GM19239 (cell line): ENCODE results near the gene TCF12.

Experiments
- DNase-seq: peaks from one replicate; pipeline ENCODE4 v3.0.0; 2011; ENCODE audit warnings: low spot score; ENCODE audit not compliant: insufficient read length
- FAIRE-seq: peaks from 2 replicates; lab custom pipeline; 2011; peaks lifted over from hg19 to GRCh38; lab: Jason Lieb, UNC

TCF12 gene

GRCh38 chr15:57037548-57037947 lies 119.1 kb downstream of the TCF12 start:
- FAIRE-seq = peak; percentile 44
- DNase-seq = no peak

DNA sequence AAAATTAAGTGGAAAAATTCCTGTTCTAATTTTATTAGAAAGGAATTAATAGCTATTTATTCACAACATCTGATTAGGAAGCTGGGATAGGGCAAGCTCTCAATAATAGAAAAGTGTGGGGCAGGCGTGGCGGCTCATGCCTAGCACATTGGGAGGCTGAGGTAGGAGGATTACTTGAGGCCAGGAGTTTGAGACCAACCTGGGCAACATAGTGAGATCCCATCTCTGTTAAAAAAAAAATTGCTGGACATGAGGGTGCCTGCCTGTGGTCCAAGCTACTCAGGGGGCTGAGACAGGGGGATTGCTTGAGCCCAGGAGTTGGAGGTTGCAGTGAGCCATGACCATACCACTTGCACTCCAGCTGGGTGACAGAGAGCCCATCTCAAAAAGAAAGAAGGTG lies 119.6 kb downstream of the TCF12 start:
- DNase-seq = no peak
- FAIRE-seq = no peak

DNA sequence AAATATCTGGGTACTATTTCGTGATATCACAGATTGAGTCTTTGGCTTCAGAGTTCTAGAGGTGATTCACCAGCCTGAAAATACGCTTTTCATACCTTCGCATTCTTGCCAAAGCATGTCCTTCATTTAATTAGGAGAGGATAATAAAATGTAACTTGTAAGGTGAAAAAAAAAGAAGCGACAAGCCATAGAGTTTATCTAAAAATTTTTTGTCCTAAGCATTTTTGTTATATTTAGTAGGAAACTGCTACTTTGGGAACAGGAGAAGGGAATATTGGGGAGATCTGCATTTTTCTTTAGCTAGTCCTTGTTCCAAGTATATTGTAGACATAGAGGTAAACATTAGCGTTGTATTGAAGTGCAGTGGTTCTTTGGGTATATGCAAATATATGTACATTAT lies 120.1 kb downstream of the TCF12 start:
- FAIRE-seq (no peak), DNase-seq (no peak)

- DNase-seq (no peak), FAIRE-seq (no peak)
Observed at GRCh38 chr15:57041416-57041815, 123.0 kb downstream of the TCF12 start.

DNA sequence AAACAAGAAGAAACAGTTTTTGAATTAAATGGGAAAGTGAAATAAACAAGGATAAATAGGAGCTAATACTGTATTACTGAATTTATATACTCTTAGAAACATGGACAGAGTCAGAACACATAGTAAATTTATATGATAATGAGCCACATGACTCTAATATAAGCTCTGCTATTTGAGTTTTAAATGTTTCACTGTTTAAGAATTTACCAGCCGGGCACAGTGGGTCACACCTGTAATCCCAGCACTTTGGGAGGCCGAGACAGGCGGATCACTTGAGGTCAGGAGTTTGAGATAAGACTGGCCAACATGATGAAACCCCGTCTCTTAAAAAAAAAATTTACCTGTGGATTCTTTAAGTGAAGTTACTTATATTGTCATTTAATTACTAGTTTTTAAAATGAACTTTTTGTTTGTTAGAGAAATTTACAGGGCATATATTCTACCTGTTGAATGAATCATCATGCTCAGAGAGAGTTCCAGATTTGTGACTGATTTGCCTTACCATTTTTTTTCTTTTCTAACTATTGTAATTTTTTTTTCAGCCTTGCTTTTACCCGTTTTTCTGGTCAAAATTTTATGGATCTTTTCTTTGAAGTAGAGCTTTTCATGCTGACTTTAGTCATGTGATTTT lies 125.7 kb downstream of the TCF12 start:
- FAIRE-seq (no peak), DNase-seq (no peak)

DNA sequence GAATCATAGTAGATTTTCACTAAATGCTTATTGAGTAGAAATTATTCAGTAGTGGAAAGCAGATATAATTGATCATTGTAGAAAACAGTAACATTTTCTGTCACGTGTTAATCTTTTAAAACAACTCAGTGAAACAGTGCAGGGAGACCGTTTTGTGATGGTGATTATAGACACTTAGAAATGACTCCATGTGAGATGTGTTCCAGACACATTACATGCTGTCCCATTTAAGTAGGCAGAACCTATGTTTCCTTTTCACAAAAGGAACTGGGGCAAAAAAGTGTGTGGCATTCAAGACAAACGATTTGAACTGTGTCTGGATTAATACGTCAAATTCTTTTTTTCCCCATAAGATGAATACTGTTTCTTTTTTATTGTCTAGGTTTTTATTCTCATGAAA lies 126.5 kb downstream of the TCF12 start:
- FAIRE-seq = no peak
- no peak for DNase-seq

GRCh38 chr15:57045741-57046382 lies 127.4 kb downstream of the TCF12 start:
- FAIRE-seq = peak; percentile 86
- DNase-seq = no peak

- DNase-seq (no peak), FAIRE-seq (no peak)
Observed at GRCh38 chr15:57048930-57049549, 130.6 kb downstream of the TCF12 start.

GRCh38 chr15:57053470-57053869 lies 135.0 kb downstream of the TCF12 start:
- FAIRE-seq = no peak

GRCh38 chr15:57054204-57054750 lies 135.8 kb downstream of the TCF12 start:
- FAIRE-seq = no peak
- DNase-seq = no peak

More at GRCh38 chr15:57053470-57053869, 135.0 kb downstream of the TCF12 start:
- no peak for DNase-seq

DNA sequence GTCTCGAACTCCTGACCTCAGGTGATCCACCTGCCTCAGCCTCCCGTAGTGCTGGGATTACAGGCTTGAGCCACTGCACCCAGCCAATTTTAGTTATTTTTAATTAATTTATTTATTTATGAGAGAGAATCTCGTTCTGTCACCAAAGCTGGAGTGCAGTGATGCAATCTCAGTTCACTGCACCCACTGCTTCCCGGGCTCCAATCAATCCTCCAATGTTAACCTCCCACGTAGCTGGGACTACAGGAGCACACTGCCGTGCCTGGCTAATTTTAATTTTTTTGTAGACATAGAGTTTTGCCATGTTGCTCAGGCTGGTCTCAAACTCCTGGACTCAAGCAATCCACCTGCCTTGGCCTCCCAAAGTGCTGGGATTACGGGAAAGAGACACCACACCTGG lies 137.9 kb downstream of the TCF12 start:
- DNase-seq (no peak), FAIRE-seq (no peak)

DNA sequence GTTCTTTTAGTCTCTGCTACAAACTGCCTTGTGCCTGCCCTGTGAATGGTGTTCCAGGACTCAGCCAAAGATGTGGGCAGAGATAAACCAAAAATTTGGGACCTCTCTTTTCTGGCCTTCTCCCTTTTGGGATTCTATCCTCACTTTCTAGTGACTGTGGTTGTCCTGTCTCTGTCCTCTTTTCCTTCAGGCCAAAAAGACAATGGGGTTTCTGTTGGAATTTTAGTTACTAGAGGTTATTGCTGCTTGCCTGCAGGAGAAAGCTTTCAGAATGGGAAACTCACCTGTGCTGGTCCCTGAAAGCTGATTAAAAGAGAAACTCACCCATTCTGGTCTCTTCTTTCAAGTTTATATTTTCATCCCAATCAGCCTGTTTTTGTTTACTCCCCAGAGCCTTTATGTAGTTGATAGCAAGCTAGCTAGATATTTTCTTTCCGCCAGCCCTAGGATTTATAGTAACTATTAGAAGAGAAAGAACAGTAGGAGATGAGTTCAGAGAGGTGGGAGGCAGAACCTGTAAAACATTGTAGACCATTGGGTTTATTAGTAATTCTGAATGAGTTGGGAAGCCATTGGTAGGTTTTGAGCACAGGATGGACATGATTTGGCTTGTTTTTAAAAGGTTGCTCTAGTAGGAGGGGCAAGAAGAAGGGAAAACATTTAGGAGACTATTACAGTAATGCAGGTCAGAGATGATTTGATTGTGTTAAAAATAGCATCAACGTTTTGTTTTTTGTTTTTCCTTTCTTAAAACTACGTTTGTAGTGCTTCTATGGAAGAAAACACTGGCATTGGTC lies 138.9 kb downstream of the TCF12 start:
- FAIRE-seq (peak; percentile 76), DNase-seq (no peak)

DNA sequence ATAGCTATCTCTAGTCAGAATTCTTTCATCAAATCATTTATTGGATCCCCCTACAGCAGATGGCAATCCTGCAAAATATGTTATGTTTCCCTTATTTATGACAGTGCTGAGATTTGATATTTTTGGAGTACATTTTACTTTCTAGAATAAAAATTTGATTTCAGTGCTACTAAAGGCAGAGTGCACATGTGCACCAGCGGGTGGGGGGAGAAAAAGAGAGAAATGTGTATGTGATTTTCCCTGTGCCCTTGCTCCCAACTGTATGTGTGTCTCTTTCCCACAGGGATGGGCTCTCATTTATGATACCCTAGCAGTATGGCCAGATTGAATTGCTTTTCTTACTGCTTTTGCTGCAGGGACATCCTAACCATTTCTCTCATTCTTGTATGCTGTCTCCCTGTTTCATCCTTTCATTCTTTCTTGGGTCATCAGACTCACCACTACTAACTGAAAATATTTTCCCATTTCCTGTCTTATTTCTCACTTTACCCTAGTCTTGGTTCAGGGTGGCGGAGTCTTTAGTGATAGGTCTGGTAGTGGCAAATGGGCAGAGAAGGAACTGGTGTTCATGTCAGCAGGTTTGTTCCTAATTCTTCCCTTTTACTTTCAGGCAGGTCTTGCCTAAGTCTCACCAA lies 140.7 kb downstream of the TCF12 start:
- DNase-seq = no peak
- no peak for FAIRE-seq

GRCh38 chr15:57060799-57061198 lies 142.4 kb downstream of the TCF12 start:
- no peak for DNase-seq
- FAIRE-seq = no peak

- no peak for DNase-seq
- FAIRE-seq = no peak
Observed at GRCh38 chr15:57061281-57061680, 142.8 kb downstream of the TCF12 start.

DNA sequence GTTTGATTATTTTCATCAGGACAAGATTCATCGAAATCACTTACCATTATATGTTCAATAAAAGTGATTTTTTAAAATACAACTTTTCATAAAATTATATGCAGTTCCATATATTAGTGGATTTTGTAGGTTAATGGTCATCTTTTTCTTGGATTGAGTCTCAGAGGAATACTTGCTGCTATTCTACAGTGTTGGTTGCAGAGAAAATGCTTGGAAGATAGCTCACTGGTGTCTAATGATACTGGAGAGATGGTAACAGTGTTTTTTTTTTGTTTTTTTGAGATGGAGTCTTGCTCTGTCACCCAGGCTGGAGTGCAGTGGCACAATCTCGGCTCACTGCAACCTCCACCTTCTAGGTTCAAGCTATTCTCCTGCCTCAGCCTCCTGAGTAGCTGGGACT lies 143.3 kb downstream of the TCF12 start:
- FAIRE-seq (no peak), DNase-seq (no peak)

DNA sequence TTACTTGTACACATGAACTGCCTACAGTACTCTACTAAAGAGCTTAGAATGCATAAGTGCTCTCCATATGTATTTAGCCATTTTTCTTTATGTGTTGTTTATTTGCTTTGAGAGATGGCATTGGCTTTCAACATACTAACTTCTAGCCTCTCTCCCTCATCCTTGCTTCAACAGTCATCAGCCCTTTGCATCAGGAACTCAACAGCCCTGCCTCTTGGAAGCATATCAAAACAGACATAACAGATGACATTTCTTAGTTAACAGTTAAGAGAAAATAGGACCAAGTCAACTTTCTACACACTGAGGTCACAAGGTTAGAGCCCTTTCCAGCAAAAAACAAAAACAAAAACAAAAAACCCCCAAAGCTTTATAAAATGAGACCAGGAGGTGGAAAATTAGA lies 145.6 kb downstream of the TCF12 start:
- DNase-seq (no peak), FAIRE-seq (no peak)

GRCh38 chr15:57069423-57069822 lies 151.0 kb downstream of the TCF12 start:
- FAIRE-seq (peak; percentile 72), DNase-seq (no peak)

- DNase-seq (no peak), FAIRE-seq (no peak)
Observed at GRCh38 chr15:57070674-57071073, 152.2 kb downstream of the TCF12 start.

DNA sequence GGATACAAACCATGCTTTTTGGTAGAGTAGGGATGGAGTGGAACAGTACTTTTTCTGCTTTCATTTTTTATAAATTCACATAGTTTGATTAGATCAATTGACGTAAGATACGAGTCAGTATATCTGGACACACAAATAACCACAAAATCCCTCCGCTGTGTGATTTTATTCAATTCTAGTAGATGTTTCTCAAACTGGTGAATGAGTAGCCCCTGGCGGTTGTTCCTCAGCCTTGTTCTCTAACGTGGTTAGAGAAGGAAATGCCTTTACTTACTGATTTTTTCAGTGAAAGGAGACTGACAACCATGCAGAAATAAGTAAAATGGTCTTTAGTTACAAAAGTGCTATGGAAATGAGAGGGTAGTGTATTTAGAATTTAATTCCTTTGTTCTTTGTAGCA lies 161.0 kb downstream of the TCF12 start:
- FAIRE-seq (no peak), DNase-seq (no peak)
